HG02970 (cell line): ENCODE measurements around the gene CAB39.

Source experiments
- ATAC-seq: cut with Tn5 transposase; IDR thresholded peaks from one replicate; pipeline ENCODE4 v1.9.1; 2021; ENCODE audit warnings: mild to moderate bottlenecking, moderate library complexity, moderate number of reproducible peaks; ENCODE audit not compliant: unreplicated experiment, low FRiP score

Gene CAB39

GRCh38 chr2:230847883-230848388 lies 135.3 kb downstream of the CAB39 start:
- no peak for ATAC-seq

GRCh38 chr2:230849633-230850357 lies 137.2 kb downstream of the CAB39 start:
- ATAC-seq = no peak

GRCh38 chr2:230850358-230850658 lies 137.7 kb downstream of the CAB39 start:
- no peak for ATAC-seq

DNA sequence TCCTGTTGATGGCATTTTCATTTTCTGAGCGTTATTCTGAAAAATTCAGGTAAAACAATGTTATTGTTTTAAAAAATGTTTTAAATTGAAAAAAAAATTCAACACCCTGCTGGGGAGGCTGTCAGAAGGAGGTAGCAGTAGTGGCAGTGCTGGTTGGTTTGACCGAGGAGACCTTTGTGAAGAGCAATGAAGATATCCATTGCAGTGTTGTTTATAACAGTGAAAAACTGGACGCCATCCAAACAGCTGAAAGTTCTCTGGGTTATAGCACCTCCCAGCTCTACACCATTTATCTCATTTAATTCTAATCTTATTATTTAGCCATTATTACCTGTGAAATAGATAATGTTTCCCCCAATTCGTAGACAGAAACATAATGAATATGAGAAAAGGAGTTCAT lies 139.5 kb downstream of the CAB39 start:
- ATAC-seq = no peak

- ATAC-seq = no peak
Observed at GRCh38 chr2:230861552-230862255, 149.1 kb downstream of the CAB39 start.

DNA sequence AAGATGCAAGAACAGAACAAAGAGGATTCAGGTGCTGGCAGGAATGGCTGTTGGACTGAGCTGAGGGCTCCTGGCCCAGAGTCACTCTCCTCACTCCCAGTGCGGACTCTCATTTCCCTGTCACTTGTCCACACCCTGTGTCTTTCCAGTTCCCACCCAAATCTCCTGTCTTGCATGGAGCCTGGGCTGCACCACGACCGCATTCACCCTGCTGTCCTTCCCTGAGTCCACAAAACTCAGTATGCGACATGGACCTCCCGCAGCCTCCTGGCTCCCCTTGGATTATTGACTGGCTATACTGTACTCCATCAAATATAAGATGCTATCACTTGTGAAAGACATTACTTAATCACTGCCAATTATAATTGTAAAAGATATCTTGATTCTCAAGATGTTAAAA lies 149.7 kb downstream of the CAB39 start:
- ATAC-seq = no peak

DNA sequence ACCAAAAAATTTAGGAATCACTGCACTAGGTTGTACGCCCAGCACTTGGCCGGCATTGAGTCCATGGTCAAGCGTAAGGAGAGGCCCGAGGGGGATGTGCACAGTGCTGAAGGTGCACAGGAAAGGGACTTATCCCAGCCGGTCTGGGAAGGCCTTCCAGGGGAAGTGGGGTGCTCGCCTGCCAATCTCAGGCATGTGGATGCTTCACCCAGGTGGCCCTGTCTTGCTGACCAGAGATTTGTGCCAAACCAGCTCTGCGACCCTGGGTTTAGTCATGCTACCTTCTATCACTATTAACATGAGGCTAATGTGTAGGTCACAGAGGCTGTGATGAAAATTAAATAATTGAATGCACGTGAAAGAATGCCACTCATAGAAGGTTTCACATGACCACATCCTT lies 150.4 kb downstream of the CAB39 start:
- no peak for ATAC-seq

- no peak for ATAC-seq
Observed at GRCh38 chr2:230863442-230864121, 150.9 kb downstream of the CAB39 start.

DNA sequence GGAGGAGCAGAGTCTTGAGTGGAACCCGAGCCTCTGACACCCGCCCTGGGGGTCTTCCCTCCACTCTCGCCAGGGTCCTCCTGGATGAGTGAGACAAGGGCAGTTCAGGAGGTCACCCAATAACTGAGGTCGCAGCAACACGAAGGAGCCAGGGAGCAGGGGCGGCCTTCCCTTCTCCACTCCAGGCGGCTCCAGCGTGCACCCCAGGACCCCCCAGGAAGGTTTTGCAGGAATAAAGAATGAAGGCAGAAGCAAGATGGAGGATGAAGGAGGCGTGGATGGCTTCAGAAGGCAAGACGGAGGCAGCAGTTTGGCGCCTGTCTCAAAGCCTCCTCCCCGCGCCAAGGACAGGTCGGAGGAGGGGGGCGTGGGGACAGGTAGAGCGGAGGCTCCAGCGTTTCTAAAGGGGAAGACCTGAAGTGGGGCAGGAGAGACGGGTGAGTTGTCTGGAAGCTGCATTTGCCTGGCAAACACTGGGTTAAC lies 151.5 kb downstream of the CAB39 start:
- no peak for ATAC-seq

- ATAC-seq = peak; percentile 55
Observed at GRCh38 chr2:230864605-230865306, 152.1 kb downstream of the CAB39 start, which contains the start of gene ITM2C. Gene ITM2C (plus strand): TSS chr2:230864942. CDS start chr2:230865026, 84 bp downstream.

GRCh38 chr2:230865307-230865765 lies 152.7 kb downstream of the CAB39 start:
- ATAC-seq = no peak

- ATAC-seq = no peak
Observed at GRCh38 chr2:230865766-230866755, 153.4 kb downstream of the CAB39 start.

DNA sequence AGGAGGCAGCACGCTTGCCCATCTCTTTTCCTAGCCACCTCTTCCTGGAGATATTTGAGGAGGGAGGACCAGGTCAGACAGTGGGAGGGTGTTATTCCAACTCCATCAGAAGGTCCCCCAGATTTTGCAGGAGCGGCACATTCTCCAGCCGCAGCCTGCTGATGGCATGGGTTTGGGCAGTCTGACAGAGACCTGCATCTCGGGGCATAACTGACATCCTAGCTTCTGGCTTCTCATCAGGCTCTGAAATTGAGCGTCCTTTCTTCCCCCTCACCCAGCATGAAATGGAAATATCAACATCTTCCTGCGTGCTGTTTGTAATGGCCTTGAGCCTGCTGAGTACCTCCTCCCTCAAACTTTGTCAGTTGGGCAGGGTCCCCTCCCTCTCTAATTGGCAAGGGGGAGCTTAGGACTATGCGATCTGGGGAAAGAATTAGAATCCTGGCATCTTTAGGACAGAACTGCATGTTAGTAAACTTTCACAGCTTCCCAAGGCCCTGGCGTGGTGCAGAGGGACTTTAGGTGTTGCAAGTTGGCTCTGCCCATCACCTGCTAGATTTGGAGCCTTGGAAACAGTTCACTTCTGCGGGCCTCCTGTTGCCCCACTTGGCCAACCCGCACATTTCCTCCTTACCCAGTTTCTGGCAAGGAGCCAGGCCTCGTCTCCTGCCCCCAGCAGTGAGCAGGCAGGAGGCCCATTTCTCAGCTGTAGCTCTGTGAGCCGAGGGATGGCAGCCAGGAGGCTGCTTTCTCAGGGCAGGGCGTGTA lies 154.3 kb downstream of the CAB39 start:
- no peak for ATAC-seq

GRCh38 chr2:230868161-230868946 lies 155.7 kb downstream of the CAB39 start:
- no peak for ATAC-seq

- no peak for ATAC-seq
Observed at GRCh38 chr2:230868947-230869913, 156.6 kb downstream of the CAB39 start.

GRCh38 chr2:230869914-230870543 lies 157.4 kb downstream of the CAB39 start:
- ATAC-seq = no peak
